ENCODE results near the gene ACO2.
A peak's percentile ranks its signal among the peaks of the same experiment; 100 is the strongest.

Gene ACO2

GRCh38 chr22:41523464-41524221 lies 54.7 kb downstream of the ACO2 start:
- no peak for DNase-seq (ENCODE audit: low read depth)

- no peak for DNase-seq (ENCODE audit: low read depth)
These were observed 55.3 kb downstream of the ACO2 start for GRCh38 chr22:41524251-41524661.

DNA sequence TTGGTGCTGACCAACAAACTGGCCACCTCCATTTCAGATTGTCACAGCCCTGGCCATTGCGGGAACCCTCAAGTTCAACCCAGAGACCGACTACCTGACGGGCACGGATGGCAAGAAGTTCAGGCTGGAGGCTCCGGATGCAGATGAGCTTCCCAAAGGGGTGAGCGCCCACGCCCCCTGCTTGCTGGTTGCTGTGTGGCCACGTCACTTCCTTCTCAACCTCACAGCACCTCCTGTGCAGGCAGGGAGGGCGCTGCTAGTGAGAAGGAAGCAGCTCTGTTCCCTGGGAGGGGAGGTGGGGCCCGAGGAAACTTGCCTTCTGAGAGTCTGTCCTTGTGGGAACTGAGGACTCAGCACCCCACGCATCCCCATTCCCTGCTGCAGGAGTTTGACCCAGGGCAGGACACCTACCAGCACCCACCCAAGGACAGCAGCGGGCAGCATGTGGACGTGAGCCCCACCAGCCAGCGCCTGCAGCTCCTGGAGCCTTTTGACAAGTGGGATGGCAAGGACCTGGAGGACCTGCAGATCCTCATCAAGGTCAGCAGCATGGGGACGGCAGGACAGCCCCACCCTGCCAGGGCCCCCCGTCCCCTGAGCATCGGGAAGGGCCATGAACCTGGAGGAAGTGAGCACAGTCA lies 56.0 kb downstream of the ACO2 start:
- DNase-seq (ENCODE audit: low read depth), result peak; percentile 50

DNA sequence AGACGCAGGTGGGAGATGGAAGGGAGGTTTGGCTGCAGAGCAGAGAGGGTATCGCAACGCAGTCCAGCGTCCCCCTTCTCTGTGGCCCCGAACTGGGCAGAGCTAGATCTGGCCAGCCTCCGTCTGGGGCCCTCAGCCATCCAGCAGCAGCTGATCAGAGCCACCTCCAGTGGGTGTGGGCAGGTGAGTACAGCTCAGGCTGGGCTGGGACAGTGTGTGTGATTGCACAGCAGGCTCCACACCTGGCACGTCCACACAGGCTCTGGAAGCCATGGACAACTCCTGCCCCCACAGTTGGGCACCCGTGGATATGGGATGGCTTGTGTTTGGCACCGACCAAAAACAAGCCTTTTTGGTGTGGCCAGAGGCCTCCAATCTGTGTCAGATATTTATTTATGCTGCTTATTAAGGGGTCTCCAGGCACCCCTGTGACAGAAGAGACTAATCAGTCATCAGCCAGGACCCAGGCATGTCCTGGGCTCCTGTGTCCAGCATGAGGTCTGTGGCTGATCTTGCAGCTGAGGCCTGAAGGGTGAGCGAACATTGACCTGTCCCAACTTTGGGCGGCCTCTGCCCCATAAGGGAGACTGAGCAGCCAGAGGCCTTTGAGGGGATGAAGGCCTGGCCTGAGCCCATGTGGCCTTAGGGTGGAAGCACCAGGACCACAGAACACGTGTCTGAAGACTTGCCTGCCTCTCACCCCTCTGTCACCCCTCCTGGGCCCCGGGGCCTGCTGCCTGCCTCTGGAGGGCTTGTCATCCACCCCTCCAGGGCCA lies 56.7 kb downstream of the ACO2 start:
- no peak for DNase-seq (ENCODE audit: low read depth)

DNA sequence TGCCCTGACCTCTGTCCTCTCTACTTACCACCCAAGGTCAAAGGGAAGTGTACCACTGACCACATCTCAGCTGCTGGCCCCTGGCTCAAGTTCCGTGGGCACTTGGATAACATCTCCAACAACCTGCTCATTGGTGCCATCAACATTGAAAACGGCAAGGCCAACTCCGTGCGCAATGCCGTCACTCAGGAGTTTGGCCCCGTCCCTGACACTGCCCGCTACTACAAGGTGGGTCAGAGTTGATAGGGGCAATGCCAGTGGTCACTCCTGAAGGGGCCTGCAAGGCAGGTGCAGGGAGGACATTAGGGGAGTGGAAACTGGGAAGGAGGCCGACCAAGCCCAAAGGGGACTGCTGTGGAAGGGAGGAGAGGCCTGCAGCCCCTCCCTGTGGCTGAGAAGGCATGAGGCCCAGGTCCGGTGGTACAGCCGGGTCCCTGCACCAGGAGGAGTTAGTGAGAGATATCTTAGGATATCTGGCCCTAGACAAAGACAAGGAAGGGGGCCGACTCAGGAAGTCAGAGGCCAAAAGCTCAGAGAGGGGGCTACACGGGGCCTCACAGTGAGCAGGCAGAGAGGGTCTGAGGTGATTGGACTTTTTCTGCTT lies 57.4 kb downstream of the ACO2 start:
- no peak for DNase-seq (ENCODE audit: low read depth)

DNA sequence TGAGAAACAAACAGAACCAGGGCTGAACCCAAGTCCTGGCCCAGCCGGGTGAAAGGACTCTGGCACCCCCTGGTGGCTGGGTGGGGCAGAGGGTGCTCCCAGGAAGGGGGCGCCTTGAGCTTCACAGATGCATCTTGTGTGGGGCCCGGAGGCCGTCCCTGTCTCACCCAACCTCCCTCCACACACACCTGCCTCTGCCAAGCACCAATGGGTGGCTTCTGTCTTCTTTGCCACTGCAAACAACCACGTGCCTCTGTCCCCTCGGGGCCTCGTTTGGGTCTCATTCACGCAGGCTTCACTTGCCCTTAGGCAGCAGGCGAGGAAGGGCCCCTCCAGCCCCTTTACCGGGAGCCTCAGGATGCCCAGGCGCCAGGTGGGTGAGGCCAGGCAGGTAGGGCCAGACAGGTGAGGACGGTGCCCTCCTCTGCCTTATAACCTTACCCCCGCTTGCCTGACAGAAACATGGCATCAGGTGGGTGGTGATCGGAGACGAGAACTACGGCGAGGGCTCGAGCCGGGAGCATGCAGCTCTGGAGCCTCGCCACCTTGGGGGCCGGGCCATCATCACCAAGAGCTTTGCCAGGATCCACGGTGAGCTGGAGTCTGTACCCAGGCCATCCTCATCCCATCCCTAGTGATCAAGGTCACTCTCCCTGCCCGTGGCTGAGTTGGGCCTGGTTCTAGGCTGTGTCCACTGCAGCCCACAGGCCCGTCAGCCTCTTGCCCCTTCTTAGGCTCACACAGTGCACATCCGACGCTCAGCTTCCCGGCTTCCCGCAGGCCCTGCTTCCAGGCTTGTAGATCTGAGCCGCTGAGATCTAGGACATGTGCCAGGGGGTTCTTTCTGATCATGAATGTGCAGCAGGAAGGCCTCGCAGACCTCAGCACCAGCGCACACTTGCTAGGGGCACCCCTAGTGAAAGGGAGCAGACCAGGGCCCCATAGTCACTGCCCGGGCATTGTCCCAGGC lies 58.2 kb downstream of the ACO2 start:
- peak; percentile 71 for DNase-seq (ENCODE audit: low read depth)

DNA sequence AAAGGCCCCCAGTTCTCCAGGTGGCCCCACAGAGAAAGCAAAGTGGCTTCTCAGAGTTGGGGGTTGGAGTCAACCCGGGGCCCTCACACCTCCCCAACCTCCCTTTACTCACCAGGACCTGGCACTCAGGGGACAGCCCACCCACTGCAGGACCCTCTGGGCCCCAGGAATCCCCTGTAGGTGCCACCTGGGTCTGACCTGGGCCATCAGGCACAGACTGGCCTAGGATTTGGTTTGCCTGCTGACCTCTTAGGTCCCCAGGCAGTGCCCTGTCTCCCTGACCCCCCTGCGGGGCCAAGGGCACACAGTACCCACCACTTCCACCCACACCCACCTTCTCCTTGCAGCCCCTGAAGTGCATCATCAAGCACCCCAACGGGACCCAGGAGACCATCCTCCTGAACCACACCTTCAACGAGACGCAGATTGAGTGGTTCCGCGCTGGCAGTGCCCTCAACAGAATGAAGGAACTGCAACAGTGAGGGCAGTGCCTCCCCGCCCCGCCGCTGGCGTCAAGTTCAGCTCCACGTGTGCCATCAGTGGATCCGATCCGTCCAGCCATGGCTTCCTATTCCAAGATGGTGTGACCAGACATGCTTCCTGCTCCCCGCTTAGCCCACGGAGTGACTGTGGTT lies 59.3 kb downstream of the ACO2 start:
- no peak for DNase-seq (ENCODE audit: low read depth)

- no peak for DNase-seq (ENCODE audit: low read depth)
These were observed 60.1 kb downstream of the ACO2 start for GRCh38 chr22:41528938-41529561.

GRCh38 chr22:41530890-41531714 lies 62.2 kb downstream of the ACO2 start:
- no peak for DNase-seq (ENCODE audit: low read depth)

DNA sequence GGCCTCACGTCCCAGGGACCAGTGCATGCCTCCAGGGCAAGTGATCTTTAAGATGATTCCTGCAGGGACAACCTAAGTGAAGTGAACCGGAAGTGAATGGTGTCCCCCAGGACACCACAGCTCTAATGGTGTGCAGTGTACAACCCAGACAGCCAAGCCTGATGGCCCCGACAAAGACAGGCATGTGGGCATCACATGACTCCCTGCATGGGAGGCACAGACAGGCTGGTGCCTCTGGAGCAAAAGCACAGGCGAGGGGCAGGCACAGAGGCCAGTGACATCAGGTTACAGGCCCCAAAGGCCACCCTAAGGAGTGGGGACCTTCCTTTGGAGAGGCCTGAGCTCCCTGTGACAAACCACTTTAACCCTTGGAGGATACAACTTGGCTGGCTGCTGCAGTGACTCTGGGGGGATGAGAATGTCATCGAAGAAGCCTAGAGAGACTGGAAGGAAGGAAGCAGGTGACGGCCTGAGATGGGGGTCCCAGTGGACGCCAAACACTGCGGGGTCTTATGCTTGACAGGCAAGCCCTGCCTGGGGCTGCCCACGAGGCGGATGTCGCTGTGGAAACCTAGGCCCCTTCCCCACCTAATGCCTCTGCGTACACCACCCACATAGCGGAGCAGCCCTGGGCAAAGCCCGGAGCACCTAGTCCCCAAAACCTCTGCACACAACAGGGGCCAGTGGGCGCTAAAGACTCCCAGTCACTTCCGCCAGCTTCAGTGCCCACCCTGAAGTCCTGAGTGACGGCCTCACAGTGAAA lies 63.0 kb downstream of the ACO2 start:
- DNase-seq (ENCODE audit: low read depth), result no peak

GRCh38 chr22:41532908-41533825 lies 64.2 kb downstream of the ACO2 start:
- DNase-seq (ENCODE audit: low read depth), result peak; percentile 54

DNA sequence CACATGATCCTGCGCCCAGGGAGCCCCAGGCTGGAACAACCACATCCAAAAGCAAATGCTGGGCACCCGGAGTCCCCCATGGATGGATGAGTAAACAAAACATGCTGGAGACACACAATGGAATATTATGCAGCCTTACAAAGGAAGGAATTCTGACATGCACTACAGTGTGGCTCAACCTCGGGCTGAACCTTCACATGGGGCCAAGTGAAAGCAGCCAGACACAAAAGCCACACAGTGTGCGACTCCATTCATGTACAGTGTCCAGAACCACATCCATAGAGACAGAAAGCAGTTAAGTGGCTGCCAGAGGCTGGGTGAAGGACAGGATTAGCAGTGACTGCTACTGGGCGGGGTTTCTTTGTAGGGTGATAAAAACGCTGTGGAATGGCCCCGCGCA lies 65.3 kb downstream of the ACO2 start:
- DNase-seq (ENCODE audit: low read depth), result no peak

DNA sequence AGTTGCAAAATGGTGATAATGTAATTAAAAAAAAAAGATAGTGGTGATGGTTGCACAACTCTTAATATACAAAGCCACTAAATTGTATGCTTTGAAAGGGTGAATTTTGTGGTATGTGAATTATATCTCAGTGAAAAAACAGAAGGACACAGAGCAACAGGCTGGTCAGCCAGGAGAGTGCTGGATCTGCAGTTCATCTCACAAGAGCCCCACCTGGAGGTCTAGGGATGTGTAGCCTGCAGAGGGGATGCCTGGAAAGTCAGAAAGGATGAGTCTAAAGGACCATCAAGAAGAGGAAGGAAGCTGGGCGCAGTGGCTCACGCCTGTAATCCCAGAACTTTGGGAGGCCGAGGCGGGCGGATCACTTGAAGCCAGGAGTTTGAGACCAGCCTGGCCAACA lies 66.3 kb downstream of the ACO2 start:
- no peak for DNase-seq (ENCODE audit: low read depth)

DNA sequence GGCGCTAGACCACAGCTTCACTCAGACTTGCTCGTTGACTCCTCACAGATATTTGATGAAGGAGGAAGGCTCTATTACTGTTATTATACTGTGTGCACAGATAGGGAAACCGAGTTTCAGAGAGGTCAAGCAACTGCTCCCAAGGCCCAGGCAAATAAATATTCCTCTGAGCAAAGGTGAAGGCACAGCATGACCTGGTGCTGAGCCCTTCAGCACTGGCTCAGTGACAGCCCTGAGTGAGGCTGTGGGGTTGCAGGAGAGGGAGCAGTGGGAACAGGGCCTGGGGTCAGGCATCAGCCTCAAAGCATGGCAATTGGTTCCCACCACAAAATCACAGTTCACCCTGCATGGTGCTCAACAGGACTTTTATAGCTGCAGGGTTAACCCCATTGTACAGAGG lies 68.3 kb downstream of the ACO2 start:
- DNase-seq (ENCODE audit: low read depth), result no peak

DNA sequence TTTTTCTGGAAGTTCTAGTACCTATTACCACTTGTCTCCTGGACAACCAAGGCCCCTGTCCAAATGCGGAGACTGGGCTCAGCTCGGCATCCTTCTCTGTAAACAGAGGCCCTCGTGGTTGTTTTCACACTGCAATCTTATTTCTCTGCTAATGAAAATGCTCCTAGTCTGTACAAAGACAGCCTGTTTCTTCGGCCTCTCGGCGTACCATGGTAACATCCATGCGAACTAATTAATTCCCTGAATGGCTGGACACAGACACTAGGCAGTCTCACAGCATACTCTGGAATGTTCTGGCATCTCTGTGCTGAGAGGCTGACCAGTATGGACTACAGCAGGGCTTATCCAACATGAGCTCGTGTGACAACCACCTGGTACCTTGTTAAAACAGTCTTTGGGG lies 69.7 kb downstream of the ACO2 start:
- no peak for DNase-seq (ENCODE audit: low read depth)

DNA sequence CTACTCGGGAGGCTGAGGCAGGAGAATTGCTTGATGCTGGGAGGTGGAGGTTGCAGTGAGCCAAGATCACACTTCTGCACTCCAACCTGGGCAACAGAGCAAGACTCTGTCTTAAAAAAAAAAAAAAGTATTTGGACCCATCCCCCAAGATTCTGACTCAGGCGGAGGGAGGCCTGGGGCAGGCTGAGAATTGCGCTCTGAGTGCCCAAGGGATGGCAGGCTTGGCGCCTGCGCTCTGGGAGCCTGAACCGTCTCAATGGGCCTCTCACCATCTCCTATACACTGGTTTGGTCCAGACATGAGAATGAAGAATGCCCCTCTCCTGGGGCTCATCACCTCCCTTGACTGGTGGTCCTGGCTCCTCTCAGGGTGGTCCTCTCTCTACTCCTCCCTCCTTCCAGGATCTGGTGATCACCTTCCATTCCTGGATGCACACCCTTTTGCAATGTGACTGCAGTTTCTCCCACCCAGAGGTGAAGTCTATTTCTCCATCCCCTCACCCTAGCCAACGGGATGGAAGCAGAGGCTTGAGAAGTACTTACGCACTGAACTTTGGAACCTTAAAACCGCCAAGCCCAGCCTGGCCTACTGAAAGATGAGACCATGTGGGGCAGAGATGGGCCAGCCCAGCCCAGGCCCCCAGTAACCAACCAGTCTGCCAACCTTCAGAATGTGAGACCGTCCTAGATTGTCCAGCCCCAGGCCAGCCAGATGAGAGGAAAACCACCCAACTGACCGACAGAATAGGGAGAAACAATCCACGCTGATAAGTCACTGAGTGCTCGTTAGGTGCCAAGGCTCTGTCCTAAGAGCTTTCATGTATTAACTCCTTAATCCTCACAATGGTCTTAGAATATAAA lies 70.5 kb downstream of the ACO2 start:
- DNase-seq (ENCODE audit: low read depth), result no peak

DNA sequence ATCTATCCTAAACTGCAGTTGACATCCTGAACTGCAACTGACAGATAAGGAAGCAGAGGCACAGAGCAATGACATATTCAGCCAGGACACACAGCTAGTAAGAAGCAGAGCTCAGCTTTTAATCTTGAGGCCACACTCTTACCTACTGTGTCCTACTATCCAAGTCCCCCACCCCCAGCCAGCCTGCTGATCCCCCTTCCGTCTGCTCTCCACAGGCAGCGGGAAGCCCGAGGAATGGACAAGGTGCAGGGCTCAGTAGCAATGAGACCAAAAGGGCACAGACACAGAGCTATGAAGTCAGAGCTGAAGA lies 71.0 kb downstream of the ACO2 start:
- DNase-seq (ENCODE audit: low read depth), result no peak

All from activated T-cell treated with anti-CD3 and anti-CD28 coated beads for 1 hour (primary cell).